Hematopoietic multipotent progenitor cell treated with erythropoietin and hydrocortisone succinate and interleukin-3 and kit ligand, for 17 days (in vitro differentiated cells): Measurements from ENCODE around the gene CTNS.

ENCODE experiments used
- DNase-seq: peaks from one replicate; pipeline ENCODE4 v3.0.0-alpha.2; 2015; ENCODE audit warnings: low spot score

The CTNS gene

GRCh38 chr17:3659541-3660111 is 23.1 kb downstream of the CTNS start:
- DNase-seq: no peak

DNA sequence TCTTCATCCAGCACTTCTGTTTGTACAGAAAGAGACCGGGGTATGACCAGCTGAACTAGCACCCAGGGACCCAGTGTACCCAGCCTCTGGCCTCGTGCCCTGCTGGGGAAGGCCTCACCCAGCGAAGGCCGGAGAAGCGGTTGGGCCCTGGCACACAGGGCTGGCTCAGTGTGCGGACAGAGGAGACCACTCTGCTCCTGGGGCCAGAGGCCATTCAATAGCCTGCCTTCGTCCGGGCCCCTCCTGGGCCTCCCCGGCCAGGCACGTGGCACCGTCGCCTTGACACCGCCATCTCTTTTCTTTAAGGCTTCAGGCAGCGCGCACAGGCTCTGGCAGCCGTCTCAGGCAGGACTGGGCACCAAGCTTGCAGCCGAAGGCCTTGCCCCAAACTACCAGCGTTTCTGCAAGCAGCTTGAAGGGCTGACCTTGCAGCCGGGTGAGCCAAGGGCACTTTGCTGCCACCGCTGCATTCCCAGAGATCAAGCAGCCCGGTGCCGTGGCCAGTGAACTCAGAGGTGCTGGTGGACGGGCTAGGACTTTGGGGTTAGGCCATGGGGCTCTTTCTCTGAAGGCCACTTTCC is 23.8 kb downstream of the CTNS start:
- no peak for DNase-seq

DNA sequence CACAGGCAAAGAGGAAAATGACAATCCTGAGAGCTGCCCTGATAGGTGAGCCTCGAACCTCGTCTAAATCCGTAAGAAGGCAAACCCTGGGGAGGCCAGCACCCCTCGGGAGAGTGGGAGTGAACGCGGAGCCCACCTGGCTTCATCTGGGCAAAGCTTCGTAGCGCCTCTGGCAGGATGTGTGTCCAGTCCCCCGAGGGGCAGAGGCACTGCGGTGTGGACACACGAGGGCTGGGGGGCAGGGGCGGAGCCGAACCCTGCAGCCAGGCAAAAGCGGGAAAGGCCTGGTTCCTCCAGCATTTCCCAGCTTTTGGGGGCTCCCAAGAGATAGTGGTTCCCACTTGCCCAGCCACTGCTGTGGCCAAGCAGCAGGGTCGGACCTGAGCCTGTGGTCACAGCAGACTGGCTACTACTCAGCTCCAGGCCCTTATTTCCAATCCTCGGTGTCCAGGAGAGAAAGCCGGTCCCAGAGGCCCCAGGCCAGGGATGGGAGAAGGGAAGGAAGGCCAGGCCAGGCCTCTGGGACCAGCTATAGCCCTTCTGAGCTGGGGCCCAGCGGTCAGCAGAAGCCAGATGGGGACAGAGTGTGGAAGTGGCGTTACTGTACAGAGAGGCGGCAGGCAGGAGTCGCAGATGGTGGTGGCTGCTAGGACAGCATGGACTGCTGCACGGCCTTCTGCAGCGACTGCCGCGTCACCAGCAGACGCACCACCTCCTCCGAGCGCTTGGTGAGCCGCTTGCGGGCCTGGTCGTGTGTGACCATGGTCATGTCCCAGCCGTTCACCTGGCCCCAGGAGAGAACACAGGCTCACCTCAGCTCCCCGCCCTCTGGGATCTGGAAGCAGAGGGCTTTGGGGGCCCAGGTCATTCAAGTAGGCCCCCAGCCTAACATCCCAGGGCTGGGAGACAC is 26.8 kb downstream of the CTNS start:
- no peak for DNase-seq

- DNase-seq: no peak
These were observed 29.3 kb downstream of the CTNS start for GRCh38 chr17:3665834-3666233.

DNA sequence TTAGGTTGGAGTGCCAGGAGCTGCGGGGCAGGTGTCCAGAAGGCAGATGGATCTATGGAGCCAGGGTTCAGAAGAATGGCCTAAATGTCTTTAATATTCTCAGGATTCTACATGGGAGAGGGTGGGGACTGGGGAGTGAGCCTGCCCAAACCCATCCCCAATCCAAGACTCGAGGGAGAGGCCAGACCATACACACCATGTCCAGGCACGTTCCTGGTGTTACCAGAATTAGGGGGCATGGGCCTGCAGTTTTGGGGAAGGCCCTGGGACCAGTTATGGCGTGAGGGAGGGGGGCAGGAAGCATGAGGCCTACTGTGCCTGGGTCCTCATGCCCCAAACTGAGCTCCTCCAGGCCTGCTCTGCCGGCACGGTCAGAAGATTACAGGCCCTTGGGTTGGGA is 30.0 kb downstream of the CTNS start:
- no peak for DNase-seq

- DNase-seq: peak; percentile 82
These were observed 31.1 kb downstream of the CTNS start for GRCh38 chr17:3667366-3668278.

DNA sequence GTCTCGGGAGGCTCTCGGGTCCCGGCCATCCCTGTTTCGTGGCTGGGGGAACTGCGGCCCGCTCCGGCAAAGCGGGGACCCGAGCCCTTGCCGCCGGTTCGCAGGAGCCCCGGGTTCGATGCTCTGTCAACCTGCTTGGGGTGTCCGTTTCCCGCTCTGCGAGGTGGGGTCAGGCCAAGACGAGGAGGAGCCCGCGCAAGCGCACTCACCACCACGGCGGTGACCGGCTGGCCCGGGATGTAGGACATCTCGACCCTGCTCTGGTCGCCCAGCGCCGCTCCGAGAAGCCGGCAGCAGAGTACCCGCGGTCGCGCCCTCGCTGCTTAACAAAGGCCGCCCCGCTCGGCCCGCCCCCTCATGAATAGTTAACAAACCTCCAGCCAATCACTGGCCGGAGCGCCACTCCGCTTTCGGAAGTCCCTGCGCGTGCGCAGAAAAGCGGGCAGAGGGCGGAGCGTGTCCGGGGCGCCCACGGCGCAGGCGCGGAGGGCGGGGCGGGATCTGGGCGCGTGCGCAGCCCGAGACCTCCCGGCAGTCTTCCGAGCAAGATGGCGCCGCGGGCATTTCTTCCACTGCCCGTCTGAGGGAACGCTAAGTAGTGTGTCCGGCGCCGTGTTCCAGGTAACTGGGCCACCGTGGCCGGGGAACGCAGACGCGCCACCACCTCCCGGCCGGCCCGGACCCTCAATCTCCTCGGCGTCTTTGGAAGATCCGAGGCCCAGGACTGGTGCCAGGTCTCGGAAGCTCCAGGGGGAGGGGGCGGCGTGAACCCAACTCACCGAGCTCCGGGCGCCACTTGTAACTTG is 31.9 kb downstream of the CTNS start, which contains the start of the genes EMC6 and TAX1BP3:
Gene EMC6, plus strand, starts transcription at position 534 of the 806 bp plus-strand sequence. CDS start 335 bp downstream, outside the sequence.
Gene TAX1BP3, minus strand, starts transcription at position 300 of the 806 bp plus-strand sequence. Its CDS starts 52 bp downstream, at position 248.
- DNase-seq: peak; percentile 100

DNA sequence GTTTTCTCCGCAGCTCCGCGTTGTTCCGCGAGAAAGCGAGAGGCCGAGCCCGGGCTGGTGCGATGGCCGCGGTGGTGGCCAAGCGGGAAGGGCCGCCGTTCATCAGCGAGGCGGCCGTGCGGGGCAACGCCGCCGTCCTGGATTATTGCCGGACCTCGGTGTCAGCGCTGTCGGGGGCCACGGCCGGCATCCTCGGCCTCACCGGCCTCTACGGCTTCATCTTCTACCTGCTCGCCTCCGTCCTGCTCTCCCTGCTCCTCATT is 32.5 kb downstream of the CTNS start:
- no peak for DNase-seq

- DNase-seq: no peak
These were observed 33.0 kb downstream of the CTNS start for GRCh38 chr17:3669548-3669947.

- no peak for DNase-seq
These were observed 36.0 kb downstream of the CTNS start for GRCh38 chr17:3672571-3672970.

- no peak for DNase-seq
These were observed 39.3 kb downstream of the CTNS start for GRCh38 chr17:3675886-3676285.

DNA sequence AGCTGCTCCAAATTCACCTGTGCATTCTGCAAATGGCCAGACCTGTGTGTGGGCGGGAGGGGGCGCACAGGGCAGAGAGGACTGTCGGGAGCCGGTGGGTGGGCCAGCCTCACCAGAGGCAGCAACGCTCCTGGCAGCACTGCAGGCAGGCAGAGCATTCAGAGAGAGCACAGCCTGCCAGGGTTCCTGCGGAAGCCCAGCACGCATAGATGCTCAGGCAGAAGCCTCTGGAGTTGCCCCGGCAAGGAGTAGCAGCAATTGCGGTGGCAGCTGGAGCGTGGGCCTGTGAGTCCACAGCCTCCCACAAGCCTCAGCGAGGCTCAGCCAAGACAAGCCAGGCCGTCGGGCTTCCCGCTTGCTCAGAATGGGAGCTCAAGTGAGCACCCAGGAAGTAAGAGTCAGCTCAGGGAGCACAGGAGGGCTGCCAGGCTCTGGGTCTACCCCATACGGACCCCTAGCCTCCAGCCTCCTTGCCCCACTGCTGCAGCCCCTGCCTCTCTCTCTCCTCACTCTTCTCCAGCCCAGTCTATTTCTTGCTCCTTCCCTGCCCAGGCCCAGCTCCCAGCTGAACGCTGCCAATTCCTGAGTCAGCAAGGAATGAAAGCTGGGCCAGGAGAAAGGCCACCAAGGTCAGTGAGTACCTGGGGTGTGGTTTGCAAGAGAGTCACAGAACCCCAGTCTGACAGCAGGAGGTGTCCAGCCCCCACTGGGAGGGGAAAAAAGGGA is 41.7 kb downstream of the CTNS start:
- DNase-seq: no peak

DNA sequence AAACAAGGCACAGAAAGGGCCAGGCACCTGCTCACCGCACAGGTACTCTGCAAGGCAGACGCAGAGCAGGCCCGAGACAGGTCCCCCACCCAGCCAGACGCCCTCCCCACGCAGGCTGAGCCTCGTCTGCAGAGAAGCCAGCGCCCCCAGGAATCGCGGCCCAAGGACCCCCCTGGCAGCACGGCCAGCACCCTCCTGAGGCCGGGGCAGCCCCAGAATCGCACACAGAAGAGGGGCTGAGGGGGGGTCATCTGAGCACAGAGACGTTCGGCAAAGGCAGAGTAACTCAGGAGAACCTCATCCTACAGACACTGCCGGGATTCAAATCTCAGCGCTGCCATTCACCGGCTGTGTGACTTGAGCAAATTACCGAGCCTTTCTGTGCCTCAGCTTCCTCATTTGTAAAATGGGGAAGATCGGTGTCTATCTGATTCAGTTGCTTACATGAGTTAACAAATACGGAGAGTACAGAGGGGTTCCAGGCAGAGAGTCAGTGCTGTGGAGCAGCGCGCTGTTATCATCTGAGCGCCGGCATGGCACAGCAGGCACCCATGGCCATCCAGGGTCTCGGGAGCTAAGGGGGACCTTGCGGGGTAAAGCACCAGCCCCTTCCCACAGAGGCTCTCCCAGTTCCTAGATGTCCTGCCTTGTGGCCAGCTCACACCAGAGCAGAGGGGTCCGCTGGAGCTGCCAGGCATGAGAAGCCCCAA is 42.4 kb downstream of the CTNS start:
- DNase-seq: no peak

DNA sequence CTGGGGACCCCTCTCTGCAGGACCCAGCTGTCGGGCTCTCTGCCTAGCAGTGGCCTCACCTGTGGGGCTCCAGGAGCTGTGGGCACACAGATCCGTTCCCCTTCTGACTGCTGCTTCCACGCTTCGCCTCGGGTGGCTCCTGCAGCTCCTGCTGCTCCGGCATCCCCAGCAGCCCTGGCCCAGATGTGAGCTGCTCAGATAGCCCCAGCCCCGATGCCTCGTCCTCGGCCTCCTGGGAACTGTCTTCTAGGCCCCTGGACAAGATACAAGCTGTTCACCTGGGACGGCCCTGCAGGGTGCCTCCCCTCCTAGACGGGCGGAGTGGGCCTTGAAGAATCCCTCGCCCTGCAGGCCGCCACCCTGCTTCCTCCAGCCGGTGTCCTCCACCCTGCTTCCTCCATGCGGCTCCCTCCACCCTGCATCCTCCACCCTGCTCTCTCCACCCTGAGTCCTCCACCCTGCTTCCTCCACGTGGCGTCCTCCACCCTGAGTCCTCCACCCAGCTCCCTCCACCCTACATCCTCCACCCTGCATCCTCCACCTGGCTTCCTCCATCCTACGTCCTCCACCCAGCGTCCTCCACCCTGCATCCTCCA is 43.1 kb downstream of the CTNS start:
- DNase-seq: no peak

- no peak for DNase-seq
These were observed 44.5 kb downstream of the CTNS start for GRCh38 chr17:3681057-3681456.

DNA sequence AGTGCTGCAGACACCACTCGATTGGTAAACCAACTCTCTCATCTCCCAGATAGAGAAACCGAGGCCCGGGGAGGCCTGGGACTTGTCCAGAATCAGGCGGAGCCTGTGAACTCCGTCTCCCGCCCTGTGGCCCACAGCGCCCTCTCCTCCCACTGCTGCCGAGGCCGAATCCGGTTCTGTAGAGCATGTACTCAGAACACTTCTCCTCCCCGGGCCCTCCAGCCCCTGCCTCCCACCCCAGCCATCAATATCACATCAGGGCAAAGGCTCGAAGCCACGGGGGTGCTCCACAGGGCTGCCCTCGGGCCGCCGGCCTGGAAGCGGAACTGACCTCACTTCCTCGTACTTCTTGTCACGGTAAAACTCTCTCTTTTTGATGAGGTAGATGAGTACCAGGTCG is 45.0 kb downstream of the CTNS start:
- no peak for DNase-seq

DNA sequence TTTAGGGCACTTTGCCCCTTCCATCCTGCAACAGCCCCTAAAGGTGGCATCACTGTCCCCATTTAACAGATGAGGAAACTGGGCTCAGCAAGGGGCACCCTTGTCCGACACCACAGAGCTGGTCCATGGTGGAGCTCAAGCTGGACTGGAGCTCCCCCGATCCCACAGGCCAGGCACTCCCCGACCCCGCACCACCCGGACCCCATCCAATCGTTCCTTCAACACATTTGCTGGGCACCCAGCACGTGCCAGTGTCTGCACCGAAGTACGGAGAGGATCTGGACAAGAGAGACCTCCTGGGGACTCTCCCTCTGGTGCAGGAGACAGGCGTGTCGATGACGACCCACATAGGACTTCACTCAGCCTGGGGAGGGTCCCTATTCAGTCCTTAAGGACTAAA is 45.5 kb downstream of the CTNS start:
- DNase-seq: no peak

GRCh38 chr17:3683054-3683511 is 46.5 kb downstream of the CTNS start:
- peak; percentile 52 for DNase-seq

DNA sequence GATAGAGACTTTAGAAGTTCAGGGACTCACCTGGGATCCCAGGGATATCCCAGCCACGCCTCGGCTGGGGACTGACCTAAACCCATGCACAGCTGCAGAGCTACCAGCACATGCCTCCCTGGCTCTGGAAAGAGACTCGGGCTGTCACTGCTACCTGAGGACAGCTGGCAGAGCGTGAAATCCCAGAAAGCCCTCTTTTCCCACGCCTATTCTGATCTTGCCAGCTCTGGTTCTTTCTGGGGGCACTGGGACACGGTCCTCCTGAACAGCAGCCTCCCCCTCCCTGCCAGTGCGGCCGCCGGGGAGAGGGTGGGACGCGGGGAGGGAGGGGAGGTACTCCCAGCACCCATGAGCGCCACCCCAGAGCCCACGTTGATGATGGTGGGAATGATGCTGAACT is 48.6 kb downstream of the CTNS start:
- DNase-seq: no peak
